H1 (cell line): ENCODE data around the gene DBF4B. TPM values are rescaled to one million over a fixed set of nuclear protein-coding genes. Genes with fewer than 3 reads are reported as not detected.

ENCODE experiments used
- CEBPB ChIP-seq: IDR thresholded peaks from 2 replicates; pipeline ENCODE4 v1.6.1; 2012; ENCODE audit warnings: low read depth, low read length
- CHD7 ChIP-seq: fragments of 300-600 bp; sonication (generic); IDR thresholded peaks from 2 replicates; pipeline ENCODE4 v1.7.1; 2012; ENCODE audit warnings: low read length, moderate library complexity, mild to moderate bottlenecking, inconsistent platforms; ENCODE audit not compliant: insufficient replicate concordance
- MAX ChIP-seq: IDR thresholded peaks from 2 replicates; pipeline ENCODE4 v1.6.1; 2012; ENCODE audit warnings: inconsistent platforms
- polyA plus RNA-seq, 7 experiments: library from polyadenylated mRNA; depleted of rRNA in 3 of 7; stranded (reverse) in 5 of 7; unstranded in 2 of 7; fragments of >200 nt in 5 of 7; fragments of 200-250 nt in 2 of 7; gene quantifications; 1 replicate in 5 of 7; 2 replicates in 1 of 7; 4 replicates in 1 of 7; pipeline versions ENCODE4 v1.2.1 to v1.2.3, GENCODE V29; 2011 to 2013; ENCODE audit warnings: missing spikeins in 2 of 7, mixed read lengths in 2 of 7
- total RNA-seq: library from RNA; stranded (reverse); fragmentation: NEBNext Ultra II Directional; extraction: Animal tissue kit (Norgen Biotek cat#: 25700); gene quantifications from 2 replicates; pipeline ENCODE4 v1.2.1, GENCODE V29; 2021

DBF4B gene
- total and polyA plus RNA-seq, 2 of the 8 experiments (the other 6 are each of a cell fraction or from before 2014, with no cell fraction given), result 20.2 to 26.9 TPM

DNA sequence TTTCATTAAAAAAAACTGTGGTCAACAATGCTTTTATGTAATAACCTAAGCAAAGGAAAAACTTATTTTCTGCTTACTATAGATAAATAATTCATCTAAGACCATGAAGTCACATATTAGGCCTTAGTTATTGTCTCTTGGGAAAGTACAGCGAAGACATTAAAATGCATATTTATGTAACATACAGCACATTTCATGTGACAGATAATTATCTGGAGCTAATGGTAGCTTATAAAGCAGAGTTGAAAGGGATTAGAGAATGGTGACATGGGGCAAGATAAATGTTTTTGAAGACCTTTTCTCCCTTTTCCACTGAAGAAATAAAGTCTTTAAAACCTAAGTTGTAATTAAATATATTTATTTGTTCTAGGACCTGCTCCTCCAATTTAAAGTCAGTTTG lies 42.5 kb upstream of the DBF4B start (continued):
- TF ChIP-seq MAX (no peak), CHD7 (no peak), CEBPB (no peak)
